ENCODE measurements around the gene LBR.
A peak's percentile ranks its signal among the peaks of the same experiment; 100 is the strongest.

The LBR gene

DNA sequence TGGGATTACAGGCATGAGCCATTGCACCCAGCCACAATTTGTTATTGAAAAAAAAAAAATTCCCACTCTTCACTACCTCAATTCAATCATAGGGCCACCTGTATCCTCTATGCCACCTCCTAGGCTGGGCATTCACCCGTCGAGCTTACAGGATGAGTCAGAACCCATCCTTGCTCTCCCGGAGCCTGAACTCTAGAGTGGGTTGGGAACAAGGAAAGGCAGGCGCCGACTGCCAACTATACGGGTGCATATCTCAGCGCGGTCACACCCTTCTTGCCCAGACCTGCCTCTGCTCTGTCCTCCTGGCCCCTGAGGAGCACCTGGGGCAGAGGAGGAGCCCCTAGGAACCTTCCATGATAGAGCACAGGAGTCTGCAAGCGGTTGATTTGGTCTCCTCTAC is 21.4 kb upstream of the LBR start:
- ATAC-seq (ENCODE audit: insufficient read depth, low read depth) = no peak
- H3K9ac ChIP-seq (ENCODE audit: low read depth, low read length) = no peak overlapping the region
- H3K9me3 ChIP-seq (ENCODE audit: insufficient read depth, low read length, severe bottlenecking) = no peaks in the 10 kb centered on the region
- no peaks in the 10 kb centered on the region for H4K20me1 ChIP-seq (ENCODE audit: insufficient read depth, low read length)
- no peaks in the 10 kb centered on the region for H3K27me3 ChIP-seq (ENCODE audit: insufficient read depth, low read length, poor library complexity)
- peaks cover 24% of the 10 kb centered on the region for H3K4me1 ChIP-seq (ENCODE audit: insufficient read depth, low read length)
- TF ChIP-seq, protein P1, sequence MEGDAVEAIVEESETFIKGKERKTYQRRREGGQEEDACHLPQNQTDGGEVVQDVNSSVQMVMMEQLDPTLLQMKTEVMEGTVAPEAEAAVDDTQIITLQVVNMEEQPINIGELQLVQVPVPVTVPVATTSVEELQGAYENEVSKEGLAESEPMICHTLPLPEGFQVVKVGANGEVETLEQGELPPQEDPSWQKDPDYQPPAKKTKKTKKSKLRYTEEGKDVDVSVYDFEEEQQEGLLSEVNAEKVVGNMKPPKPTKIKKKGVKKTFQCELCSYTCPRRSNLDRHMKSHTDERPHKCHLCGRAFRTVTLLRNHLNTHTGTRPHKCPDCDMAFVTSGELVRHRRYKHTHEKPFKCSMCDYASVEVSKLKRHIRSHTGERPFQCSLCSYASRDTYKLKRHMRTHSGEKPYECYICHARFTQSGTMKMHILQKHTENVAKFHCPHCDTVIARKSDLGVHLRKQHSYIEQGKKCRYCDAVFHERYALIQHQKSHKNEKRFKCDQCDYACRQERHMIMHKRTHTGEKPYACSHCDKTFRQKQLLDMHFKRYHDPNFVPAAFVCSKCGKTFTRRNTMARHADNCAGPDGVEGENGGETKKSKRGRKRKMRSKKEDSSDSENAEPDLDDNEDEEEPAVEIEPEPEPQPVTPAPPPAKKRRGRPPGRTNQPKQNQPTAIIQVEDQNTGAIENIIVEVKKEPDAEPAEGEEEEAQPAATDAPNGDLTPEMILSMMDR (IDR thresholded peaks at IDR 0.05; ENCODE audit: borderline replicate concordance, extremely low read depth, low read length, poor library complexity, severe bottlenecking) = no peak
- no peak for TF ChIP-seq EZH2 (IDR thresholded peaks at IDR 0.05; ENCODE audit: borderline replicate concordance, low read depth, low read length, severe bottlenecking)
- no peak overlapping the region for H3K4me3 ChIP-seq (ENCODE audit: low read depth in 1 of 2, low read length in 2 of 2)
- no peaks in the 10 kb centered on the region for H3K79me2 ChIP-seq (ENCODE audit: insufficient read depth, low read length)
- H2AFZ ChIP-seq (ENCODE audit: low read depth, low read length) = no peak overlapping the region
- no peak overlapping the region for H3K4me2 ChIP-seq (ENCODE audit: insufficient read depth, low read length)
- H3K27ac ChIP-seq (ENCODE audit: low read length) = no peak overlapping the region
- H3K36me3 ChIP-seq (ENCODE audit: insufficient read depth, low read length) = no peaks in the 10 kb centered on the region
- no peak for DNase-seq

DNA sequence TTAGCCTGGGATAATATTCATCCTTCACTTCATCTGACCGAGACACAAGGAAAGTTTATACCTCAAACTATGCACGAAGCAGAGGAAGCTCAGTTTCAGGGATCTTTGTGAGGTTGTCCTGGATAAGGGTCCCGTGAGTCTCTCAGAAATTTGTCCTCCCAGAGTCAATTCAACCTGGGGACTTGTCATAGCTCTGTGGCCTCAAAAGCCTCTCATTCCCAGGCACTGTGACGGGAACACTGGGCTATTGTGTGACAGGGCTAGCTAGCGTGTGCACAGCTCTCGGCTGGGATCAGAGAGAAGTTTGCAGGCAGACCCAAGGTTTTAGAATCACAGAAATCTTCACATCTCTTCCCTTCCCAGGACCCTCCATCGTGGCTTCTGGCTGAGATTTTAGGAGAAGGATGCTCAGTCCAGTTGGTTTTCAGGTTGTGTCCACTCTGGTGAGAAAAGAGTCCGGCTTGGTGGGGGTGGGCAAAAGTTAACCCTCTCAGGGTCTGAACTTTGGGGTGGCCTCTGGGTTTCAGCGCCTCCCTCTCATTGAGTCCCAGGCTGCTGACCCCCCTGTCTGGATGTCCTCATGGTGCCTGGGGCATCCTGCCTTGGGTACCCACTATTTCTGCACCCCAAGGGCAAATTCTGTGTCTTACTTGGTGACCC is 20.4 kb upstream of the LBR start:
- Histone ChIP-seq H3K27me3 (ENCODE audit: insufficient read depth, low read length, poor library complexity) (no peaks in the 10 kb centered on the region), H3K9ac (ENCODE audit: low read depth, low read length) (no peak overlapping the region), H3K4me3 (ENCODE audit: low read depth in 1 of 2, low read length in 2 of 2) (no peak overlapping the region), H4K20me1 (ENCODE audit: insufficient read depth, low read length) (no peaks in the 10 kb centered on the region), H3K79me2 (ENCODE audit: insufficient read depth, low read length) (no peaks in the 10 kb centered on the region), H3K4me2 (ENCODE audit: insufficient read depth, low read length) (no peak overlapping the region), H3K36me3 (ENCODE audit: insufficient read depth, low read length) (no peaks in the 10 kb centered on the region), H3K27ac (ENCODE audit: low read length) (no peak overlapping the region), H3K4me1 (ENCODE audit: insufficient read depth, low read length) (peaks cover 29% of the 10 kb centered on the region), H3K9me3 (ENCODE audit: insufficient read depth, low read length, severe bottlenecking) (no peaks in the 10 kb centered on the region), H2AFZ (ENCODE audit: low read depth, low read length) (no peak overlapping the region)
- TF ChIP-seq, protein P1 (IDR thresholded peaks at IDR 0.05; ENCODE audit: borderline replicate concordance, extremely low read depth, low read length, poor library complexity, severe bottlenecking) = no peak
- no peak for TF ChIP-seq EZH2 (IDR thresholded peaks at IDR 0.05; ENCODE audit: borderline replicate concordance, low read depth, low read length, severe bottlenecking)
- DNase-seq (peak; percentile 4), ATAC-seq (ENCODE audit: insufficient read depth, low read depth) (no peak)

DNA sequence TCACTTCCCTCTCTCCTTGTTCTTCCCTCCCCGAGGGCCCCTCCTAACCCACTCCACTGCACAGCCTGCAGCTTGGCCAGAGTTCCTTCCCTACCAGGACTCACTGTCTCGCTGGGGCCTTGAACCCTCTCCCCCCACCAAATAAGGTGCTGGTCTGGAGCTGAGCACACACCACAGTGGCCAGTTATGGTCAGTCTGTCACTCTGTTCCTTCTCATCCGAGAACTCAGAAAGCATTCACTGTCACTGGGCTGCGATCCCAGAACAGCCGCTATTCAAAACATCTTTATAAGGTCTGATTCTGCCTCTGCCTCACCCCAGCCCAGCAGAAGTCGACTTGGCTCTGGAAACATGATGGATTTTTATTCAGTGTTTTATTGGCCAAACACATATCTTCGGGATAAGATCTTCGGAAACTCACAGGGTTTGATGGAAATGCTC is 19.8 kb upstream of the LBR start:
- no peak overlapping the region for H2AFZ ChIP-seq (ENCODE audit: low read depth, low read length)
- H3K9me3 ChIP-seq (ENCODE audit: insufficient read depth, low read length, severe bottlenecking) = no peaks in the 10 kb centered on the region
- ATAC-seq (ENCODE audit: insufficient read depth, low read depth) = no peak
- TF ChIP-seq EZH2 (IDR thresholded peaks at IDR 0.05; ENCODE audit: borderline replicate concordance, low read depth, low read length, severe bottlenecking) = no peak
- TF ChIP-seq, protein P1 (IDR thresholded peaks at IDR 0.05; ENCODE audit: borderline replicate concordance, extremely low read depth, low read length, poor library complexity, severe bottlenecking) = no peak
- H3K27ac ChIP-seq (ENCODE audit: low read length) = no peak overlapping the region
- no peak overlapping the region for H3K4me2 ChIP-seq (ENCODE audit: insufficient read depth, low read length)
- peak; percentile 1 for DNase-seq
- H3K4me3 ChIP-seq (ENCODE audit: low read depth in 1 of 2, low read length in 2 of 2) = no peak overlapping the region
- no peaks in the 10 kb centered on the region for H4K20me1 ChIP-seq (ENCODE audit: insufficient read depth, low read length)
- H3K4me1 ChIP-seq (ENCODE audit: insufficient read depth, low read length) = peaks cover 32% of the 10 kb centered on the region
- H3K36me3 ChIP-seq (ENCODE audit: insufficient read depth, low read length) = no peaks in the 10 kb centered on the region
- H3K79me2 ChIP-seq (ENCODE audit: insufficient read depth, low read length) = no peaks in the 10 kb centered on the region
- no peaks in the 10 kb centered on the region for H3K27me3 ChIP-seq (ENCODE audit: insufficient read depth, low read length, poor library complexity)
- no peak overlapping the region for H3K9ac ChIP-seq (ENCODE audit: low read depth, low read length)
